GM12878 (cell line): Measurements from ENCODE around the gene IRF2BPL. TPM values are rescaled to one million over a fixed set of nuclear protein-coding genes. Genes with fewer than 3 reads are reported as not detected.
A peak's percentile ranks its signal among the peaks of the same experiment; 100 is the strongest.

ENCODE experiments used
- ATF7 ChIP-seq: fragments of 450-650 bp; IDR thresholded peaks from 2 replicates; pipeline ENCODE4 v1.6.1; 2016; ENCODE audit warnings: low read depth, mild to moderate bottlenecking
- BACH1 ChIP-seq: fragments of 450-650 bp; IDR thresholded peaks from 2 replicates; pipeline ENCODE4 v1.6.1; 2017; ENCODE audit warnings: mild to moderate bottlenecking, borderline replicate concordance
- BCLAF1 ChIP-seq: fragments of 450-650 bp; IDR thresholded peaks from 2 replicates; pipeline ENCODE4 v1.6.1; 2017; ENCODE audit warnings: antibody characterized with exemption, mild to moderate bottlenecking, moderate library complexity
- CTCF ChIP-seq, 3 experiments: IDR thresholded peaks in 2 of 3; conservative IDR thresholded peaks in 1 of 3; 2 replicates each; pipeline ENCODE4 v1.5.1; 2011; ENCODE audit warnings: low read depth in 3 of 3, low read length in 3 of 3, mild to moderate bottlenecking in 3 of 3, control low read depth in 2 of 3, moderate library complexity in 2 of 3, inconsistent platforms in 1 of 3, mixed read lengths in 1 of 3; ENCODE audit not compliant: control insufficient read depth in 2 of 3, insufficient read depth in 1 of 3; ENCODE audit errors: extremely low read depth in 1 of 3
- FOXM1 ChIP-seq: IDR thresholded peaks from 2 replicates; pipeline ENCODE4 v1.6.1; 2012; ENCODE audit warnings: low read depth, mild to moderate bottlenecking, inconsistent platforms, low read length, moderate library complexity
- HSF1 ChIP-seq: fragments of 150-350 bp; IDR thresholded peaks from 2 replicates; pipeline ENCODE4 v1.6.1; 2014; ENCODE audit warnings: mild to moderate bottlenecking, low read depth, low read length
- KLF5 ChIP-seq: fragments of 450-650 bp; IDR thresholded peaks from 2 replicates; pipeline ENCODE4 v1.6.1; 2014; ENCODE audit warnings: mild to moderate bottlenecking; ENCODE audit not compliant: partially characterized antibody
- LARP7 ChIP-seq: fragments of 450-650 bp; IDR thresholded peaks from 2 replicates; pipeline ENCODE4 v1.6.1; 2017; ENCODE audit warnings: mild to moderate bottlenecking
- MXI1 ChIP-seq: fragments of 150-350 bp; IDR thresholded peaks from 2 replicates; pipeline ENCODE4 v1.6.1; 2011; ENCODE audit warnings: low read depth, mild to moderate bottlenecking, inconsistent platforms, low read length, improper control_type of control experiment
- NR2C2 ChIP-seq: IDR thresholded peaks from 2 replicates; pipeline ENCODE4 v1.6.1; 2011; ENCODE audit warnings: borderline replicate concordance, low read depth; ENCODE audit not compliant: control insufficient read depth, insufficient read length
- NR2F1 ChIP-seq: fragments of 450-650 bp; conservative IDR thresholded peaks from 2 replicates; pipeline ENCODE4 v1.6.1; 2017; ENCODE audit warnings: mild to moderate bottlenecking
- RBBP5 ChIP-seq: fragments of 200-600 bp; sonication (generic); conservative IDR thresholded peaks from 2 replicates; pipeline ENCODE4 v1.6.1; 2016
- RCOR1 ChIP-seq: conservative IDR thresholded peaks from 2 replicates; pipeline ENCODE4 v1.6.1; 2012; ENCODE audit warnings: low read depth, low read length, improper control_type of control experiment
- SIX5 ChIP-seq: IDR thresholded peaks from 2 replicates; pipeline ENCODE4 v1.6.1; 2011; ENCODE audit warnings: mild to moderate bottlenecking, low read depth, low read length, moderate library complexity; ENCODE audit not compliant: severe bottlenecking
- SKIL ChIP-seq: fragments of 450-650 bp; IDR thresholded peaks from 2 replicates; pipeline ENCODE4 v1.6.1; 2017; ENCODE audit warnings: mild to moderate bottlenecking, low read depth, inconsistent platforms; ENCODE audit not compliant: poor library complexity, severe bottlenecking
- SMAD1 ChIP-seq: fragments of 450-650 bp; IDR thresholded peaks from 2 replicates; pipeline ENCODE4 v1.6.1; 2018; ENCODE audit warnings: mild to moderate bottlenecking, low read depth; ENCODE audit not compliant: partially characterized antibody
- SMARCA5 ChIP-seq: fragments of 450-650 bp; IDR thresholded peaks from 2 replicates; pipeline ENCODE4 v1.6.1; 2017; ENCODE audit warnings: mild to moderate bottlenecking
- USF1 ChIP-seq: IDR thresholded peaks from 2 replicates; pipeline ENCODE4 v1.6.1; 2011; ENCODE audit warnings: borderline replicate concordance, low read depth, mild to moderate bottlenecking, moderate library complexity, mixed read lengths, low read length; ENCODE audit not compliant: insufficient read depth; ENCODE audit errors: extremely low read length
- ZNF207 ChIP-seq: fragments of 450-650 bp; IDR thresholded peaks from 2 replicates; pipeline ENCODE4 v1.6.1; 2014; ENCODE audit warnings: antibody characterized with exemption, mild to moderate bottlenecking, borderline replicate concordance
- ZNF622 ChIP-seq: fragments of 450-650 bp; IDR thresholded peaks from 2 replicates; pipeline ENCODE4 v1.6.1; 2017; ENCODE audit warnings: mild to moderate bottlenecking, inconsistent platforms
- polyA plus RNA-seq, 11 experiments: library from polyadenylated mRNA; depleted of rRNA in 4 of 11; unstranded in 6 of 11; stranded (reverse) in 5 of 11; fragments of >200 nt; fragmentation: Nextera tagmentation in 4 of 11; fragmentation: Illumina TruSeq in 1 of 11; extraction: Ambion mirVana in 4 of 11; extraction: Trizol in 1 of 11; gene quantifications; 1 replicate in 1 of 11; 2 replicates in 10 of 11; pipeline versions ENCODE4 v1.2.1 to v1.2.3, GENCODE V29; 2011 to 2016; ENCODE audit warnings: inconsistent platforms in 2 of 11, missing spikeins in 2 of 11, low read depth in 1 of 11
- total RNA-seq, 4 experiments: library from RNA; depleted of rRNA in 3 of 4; stranded (reverse); fragments of >200 nt in 3 of 4; fragmentation: Illumina TruSeq in 1 of 4; extraction: Trizol in 1 of 4; gene quantifications; 2 replicates each; pipeline versions ENCODE4 v1.2.1 to v1.2.3, GENCODE V29; 2013 to 2021

IRF2BPL gene
- total and polyA plus RNA-seq, 10 of the 15 experiments (the other 5 are each of a cell fraction or from before 2014, with no cell fraction given): 1.2 to 34.5 (median 3.1) TPM

GRCh38 chr14:77067632-77068516 is 39.4 kb upstream of the IRF2BPL start (continued):
- TF ChIP-seq CTCF (IDR thresholded peaks at IDR 0.05 in 2 of 3, conservative IDR thresholded peaks at IDR 0.05 in 1 of 3; ENCODE audit: control insufficient read depth in 2 of 3, extremely low read depth in 1 of 3, insufficient read depth in 1 of 3, low read depth in 3 of 3, low read length in 3 of 3): peak; percentile 89 to 96 (median 96); a peak in 5 of 6 replicates
- TF ChIP-seq FOXM1: no peak
- no peak for TF ChIP-seq SMAD1
- TF ChIP-seq LARP7: 0 out of 2 replicates have a peak, but pooled peaks have one; percentile 39
- no peak for TF ChIP-seq ZNF207
- no peak for TF ChIP-seq SIX5
- no peak for TF ChIP-seq ATF7
- no peak for TF ChIP-seq MXI1
- TF ChIP-seq BCLAF1: no peak
- no peak for TF ChIP-seq SKIL
- TF ChIP-seq NR2C2: no peak
- no peak for TF ChIP-seq SMARCA5
- no peak for TF ChIP-seq BACH1
- TF ChIP-seq USF1: no peak
- no peak for TF ChIP-seq ZNF622
- TF ChIP-seq NR2F1: no peak
- no peak for TF ChIP-seq RCOR1
- 0 out of 2 replicates have a peak, but pooled peaks have one; percentile 44 for TF ChIP-seq HSF1
- no peak for TF ChIP-seq RBBP5
- no peak for TF ChIP-seq KLF5
